ENCODE data around the gene CHST5.
"Not testable (repeated sequence)": the region's sequence is repeated elsewhere in the genome, so short reads cannot be mapped to it uniquely, and the experiment has no call there.

The CHST5 gene

GRCh38 chr16:75556431-75556950 lies 20.6 kb upstream of the CHST5 start:
- no peak for TF ChIP-seq Cebpa-rat (IDR thresholded peaks at IDR 0.05)
- Histone ChIP-seq H4K20me1 (no peaks in the 10 kb centered on the region), H3K4me3 (peak overlapping the region; percentile 64 to 80 (median 72); a peak in 16 of 20 replicates), H3K27ac (peak overlapping the region in 2 of 11 experiments; percentile 62 to 71; a peak in 2 of 22 replicates), H3K4me1 (peaks cover 8 to 30% (median 15%) of the 10 kb centered on the region in 10 experiments; a peak in 19 of 20 replicates), H3K9ac (peak overlapping the region in 6 of 11 experiments; percentile 64 to 77 (median 74); a peak in 11 of 22 replicates), H3K4me2 (peak overlapping the region; percentile 86 to 98 (median 94)), H3K36me3 (no peaks in the 10 kb centered on the region), H3K27me3 (peaks cover 0 to 15% (median 6%) of the 10 kb centered on the region in 11 experiments; a peak in 7 of 22 replicates), H3K9me3 (replicated peaks in 1 of 11) (no peaks in the 10 kb centered on the region)

- Histone ChIP-seq H3K36me3 (no peaks in the 10 kb centered on the region), H3K27me3 (peaks cover 0 to 15% (median 6%) of the 10 kb centered on the region in 11 experiments; a peak in 7 of 22 replicates)
These were observed 20.0 kb upstream of the CHST5 start, which contains the start of gene TMEM231 for GRCh38 chr16:75555707-75556430. Gene TMEM231 (minus strand): TSS chr16:75556252. CDS start chr16:75556209, 43 bp downstream.

GRCh38 chr16:75555213-75555706 lies 19.4 kb upstream of the CHST5 start:
- H3K36me3 ChIP-seq = no peaks in the 10 kb centered on the region
- no peaks in the 10 kb centered on the region for H3K9me3 ChIP-seq (replicated peaks in 1 of 11)
- peak overlapping the region; percentile 86 to 98 (median 94) for H3K4me2 ChIP-seq
- H3K4me1 ChIP-seq = peaks cover 13 to 37% (median 21%) of the 10 kb centered on the region in 10 experiments
- H3K9ac ChIP-seq = peak overlapping the region; percentile 46 to 77 (median 73); a peak in 21 of 22 replicates
- H3K27me3 ChIP-seq = peaks cover 0 to 15% (median 6%) of the 10 kb centered on the region in 11 experiments; a peak in 7 of 22 replicates
- H3K27ac ChIP-seq = peak overlapping the region in 9 of 11 experiments; percentile 17 to 71 (median 44); a peak in 14 of 22 replicates
- peak overlapping the region; percentile 64 to 80 (median 72) for H3K4me3 ChIP-seq
- no peaks in the 10 kb centered on the region for H4K20me1 ChIP-seq
- TF ChIP-seq Cebpa-rat (IDR thresholded peaks at IDR 0.05) = no peak

More at GRCh38 chr16:75555707-75556430, 20.0 kb upstream of the CHST5 start, which contains the start of gene TMEM231:
- TF ChIP-seq Cebpa-rat (IDR thresholded peaks at IDR 0.05) = no peak
- Histone ChIP-seq H3K4me2 (peak within 1 kb of the TSS; percentile 86 to 98 (median 94)), H3K4me3 (peak within 1 kb of the TSS; percentile 64 to 80 (median 72)), H3K9ac (peak within 1 kb of the TSS; percentile 46 to 77 (median 73); a peak in 21 of 22 replicates), H3K9me3 (replicated peaks in 1 of 11) (no peaks in the 10 kb centered on the region), H3K27ac (peak within 1 kb of the TSS in 10 of 11 experiments; percentile 15 to 71 (median 40); a peak in 15 of 22 replicates), H4K20me1 (no peaks in the 10 kb centered on the region), H3K4me1 (peaks cover 8 to 31% (median 15%) of the 10 kb centered on the region in 10 experiments; a peak in 19 of 20 replicates)

- H3K4me2 ChIP-seq = peak overlapping the region in 4 of 11 experiments; percentile 2 to 20 (median 6); a peak in 3 of 22 replicates
- no peak overlapping the region for H3K9ac ChIP-seq
- no peaks in the 10 kb centered on the region for H4K20me1 ChIP-seq
- no peak overlapping the region for H3K27ac ChIP-seq
- H3K9me3 ChIP-seq (replicated peaks in 1 of 11) = no peaks in the 10 kb centered on the region
- peaks cover 0 to 15% (median 6%) of the 10 kb centered on the region in 11 experiments; a peak in 7 of 22 replicates for H3K27me3 ChIP-seq
- no peaks in the 10 kb centered on the region for H3K36me3 ChIP-seq
- no peak overlapping the region for H3K4me3 ChIP-seq
- TF ChIP-seq Cebpa-rat (IDR thresholded peaks at IDR 0.05) = no peak
- H3K4me1 ChIP-seq = peaks cover 21 to 48% (median 31%) of the 10 kb centered on the region in 10 experiments
These were observed 17.0 kb upstream of the CHST5 start for GRCh38 chr16:75552951-75553350.

GRCh38 chr16:75550211-75550662 lies 14.3 kb upstream of the CHST5 start:
- Histone ChIP-seq H3K27me3 (peaks cover 0 to 15% (median 6%) of the 10 kb centered on the region in 11 experiments; a peak in 7 of 22 replicates), H3K9ac (no peak overlapping the region), H3K36me3 (no peaks in the 10 kb centered on the region), H4K20me1 (no peaks in the 10 kb centered on the region), H3K4me1 (peaks cover 15 to 38% (median 23%) of the 10 kb centered on the region in 10 experiments), H3K4me3 (no peak overlapping the region), H3K9me3 (replicated peaks in 1 of 11) (no peaks in the 10 kb centered on the region), H3K4me2 (peak overlapping the region; percentile 29 to 82 (median 47); a peak in 21 of 22 replicates), H3K27ac (peak overlapping the region in 2 of 11 experiments; percentile 15 to 25; a peak in 1 of 22 replicates)
- TF ChIP-seq Cebpa-rat (IDR thresholded peaks at IDR 0.05) = no peak

GRCh38 chr16:75548456-75548855 lies 12.5 kb upstream of the CHST5 start:
- H3K36me3 ChIP-seq; H3K4me3 ChIP-seq; H4K20me1 ChIP-seq; H3K27me3 ChIP-seq; H3K9ac ChIP-seq; H3K27ac ChIP-seq; H3K4me2 ChIP-seq; H3K9me3 ChIP-seq (replicated peaks in 1 of 11): not testable (repeated sequence)
- H3K4me1 ChIP-seq = peaks cover 13 to 26% (median 15%) of the 10 kb centered on the region in 10 experiments

- Histone ChIP-seq H3K27me3 (no peaks in the 10 kb centered on the region), H3K9ac (no peak overlapping the region)
- 0 out of 22 replicates have a peak, but pooled peaks of 1 of the 11 experiments have one; percentile 20 for TF ChIP-seq Cebpa-rat (IDR thresholded peaks at IDR 0.05)
These were observed 10.4 kb upstream of the CHST5 start for GRCh38 chr16:75546293-75546692.

GRCh38 chr16:75545879-75546278 lies 10.0 kb upstream of the CHST5 start:
- H3K4me2 ChIP-seq; H3K4me3 ChIP-seq; H3K9ac ChIP-seq; H4K20me1 ChIP-seq; H3K27ac ChIP-seq; H3K27me3 ChIP-seq; H3K9me3 ChIP-seq (replicated peaks in 1 of 11): not testable (repeated sequence)
- H3K36me3 ChIP-seq = peaks cover 0 to 20% (median 0%) of the 10 kb centered on the region in 11 experiments; a peak in 8 of 22 replicates
- peaks cover 12 to 18% (median 15%) of the 10 kb centered on the region in 10 experiments for H3K4me1 ChIP-seq

More at GRCh38 chr16:75546293-75546692, 10.4 kb upstream of the CHST5 start:
- peaks cover 12 to 18% (median 15%) of the 10 kb centered on the region in 10 experiments for H3K4me1 ChIP-seq
- H3K4me3 ChIP-seq = no peak overlapping the region
- H3K27ac ChIP-seq = no peak overlapping the region
- no peaks in the 10 kb centered on the region for H3K9me3 ChIP-seq (replicated peaks in 1 of 11)
- H4K20me1 ChIP-seq = no peaks in the 10 kb centered on the region
- H3K4me2 ChIP-seq = no peak overlapping the region
- peaks cover 0 to 16% (median 0%) of the 10 kb centered on the region in 11 experiments; a peak in 8 of 22 replicates for H3K36me3 ChIP-seq

GRCh38 chr16:75542462-75542861 lies 6.6 kb upstream of the CHST5 start:
- not testable (repeated sequence) for H3K4me1 ChIP-seq; H3K27me3 ChIP-seq; H3K4me3 ChIP-seq; H3K4me2 ChIP-seq; H3K9ac ChIP-seq; H4K20me1 ChIP-seq; H3K27ac ChIP-seq; H3K9me3 ChIP-seq (replicated peaks in 1 of 11)
- peaks cover 0 to 25% (median 0%) of the 10 kb centered on the region in 11 experiments; a peak in 8 of 22 replicates for H3K36me3 ChIP-seq

Data from BLaER1 treated with 17β-estradiol and CSF1 and Interleukin-3, amounts not matched to agents 10 nM and 100 nM (cell line).